Measurements from ENCODE around the gene RFC5. TPM values are rescaled to one million over a fixed set of nuclear protein-coding genes. Genes with fewer than 3 reads are reported as not detected.

Gene RFC5
- total RNA-seq, 1 experiment from 2014 or later: 78.6 TPM

- no peak overlapping the region for H3K9ac ChIP-seq (ENCODE audit: low read length)
- H3K27me3 ChIP-seq (ENCODE audit: insufficient read depth, low read length): no peaks in the 10 kb centered on the region
- DNase-seq (ENCODE audit: low read depth, low spot score): no peak
- no TSS peak for BruUV-seq (replicated peaks)
- POLR2A ChIA-PET: no interaction called here
- H3K4me3 ChIP-seq (replicated peaks in 1 of 2; ENCODE audit: low read depth in 1 of 2, low read length in 2 of 2): no peak overlapping the region
- H3K27ac ChIP-seq (ENCODE audit: low read depth, low read length): no peak overlapping the region
- H4K20me1 ChIP-seq (ENCODE audit: insufficient read depth): no peaks in the 10 kb centered on the region
- TF ChIP-seq MAX (IDR thresholded peaks at IDR 0.05) (no peak), REST (IDR thresholded peaks at IDR 0.05; ENCODE audit: low read depth) (no peak), ZFX (IDR thresholded peaks at IDR 0.05) (no peak), CTCF (IDR thresholded peaks at IDR 0.05 in 2 of 3, conservative IDR thresholded peaks at IDR 0.05 in 1 of 3; ENCODE audit: borderline replicate concordance in 1 of 3, insufficient read depth in 1 of 3, low read depth in 2 of 3, low read length in 2 of 3) (no peak), RAD21 (IDR thresholded peaks at IDR 0.05; ENCODE audit: low read depth) (no peak), SRF (IDR thresholded peaks at IDR 0.05; ENCODE audit: low read depth) (no peak), POLR2A (IDR thresholded peaks at IDR 0.05; ENCODE audit: borderline replicate concordance, extremely low read depth, insufficient read depth, insufficient read length) (no peak), ATF3 (IDR thresholded peaks at IDR 0.05) (no peak), EZH2phosphoT487 (IDR thresholded peaks at IDR 0.05; ENCODE audit: borderline replicate concordance) (no peak), CEBPB (IDR thresholded peaks at IDR 0.05; ENCODE audit: low read depth) (no peak), ELF1 (IDR thresholded peaks at IDR 0.05; ENCODE audit: borderline replicate concordance, low read depth) (no peak), SIN3A (IDR thresholded peaks at IDR 0.05; ENCODE audit: low read depth) (no peak), ZNF274 (IDR thresholded peaks at IDR 0.05; ENCODE audit: low read depth, low read length) (no peak), POLR2AphosphoS5 (IDR thresholded peaks at IDR 0.05; ENCODE audit: low read depth, low read length) (no peak), JUND (IDR thresholded peaks at IDR 0.05) (no peak), FOSL1 (IDR thresholded peaks at IDR 0.05; ENCODE audit: low read depth) (no peak), SP1 (IDR thresholded peaks at IDR 0.05; ENCODE audit: low read depth) (no peak), CBX3 (IDR thresholded peaks at IDR 0.05; ENCODE audit: low read depth) (no peak), YY1 (IDR thresholded peaks at IDR 0.05; ENCODE audit: extremely low read depth, insufficient replicate concordance, low read depth, low read length) (no peak)
- RAD21 ChIA-PET (ENCODE audit: low non-redundant PET in 1 of 2, low total read pairs in 2 of 2, uncharacterized antibody in 2 of 2, unreplicated experiment in 2 of 2): no interaction called here
- H3K79me2 ChIP-seq (ENCODE audit: insufficient read depth, low read length): peaks cover 2% of the 10 kb centered on the region
- no peak overlapping the region for H3K4me2 ChIP-seq (ENCODE audit: low read length)
- intact Hi-C loops (cut with micrococcal nuclease): no loop called here
- H3K4me1 ChIP-seq (ENCODE audit: control insufficient read depth in 1 of 2, insufficient read depth in 2 of 2, low read length in 2 of 2): peaks cover 18 to 21% of the 10 kb centered on the region in 2 experiments
- CTCF ChIA-PET: interaction anchor here (2.1 kb wide), 1 partner anchor 11 kb away, joined by 7 read pairs; no protein-coding TSS in a partner anchor
- H2AFZ ChIP-seq (ENCODE audit: low read depth, low read length, poor library complexity, severe bottlenecking): no peak overlapping the region
- no peaks in the 10 kb centered on the region for H3K9me2 ChIP-seq (ENCODE audit: insufficient read depth)
- no peaks in the 10 kb centered on the region for H3K9me3 ChIP-seq (ENCODE audit: control insufficient read depth in 1 of 2, insufficient read depth in 1 of 2, low read depth in 1 of 2, low read length in 2 of 2)
- ATAC-seq: no peak
- H3K36me3 ChIP-seq (ENCODE audit: control insufficient read depth in 1 of 2, insufficient read depth in 2 of 2, low read length in 2 of 2): peaks cover 0 to 5% of the 10 kb centered on the region in 2 experiments; a peak in 1 of 4 replicates
Observed at GRCh38 chr12:118065380-118065779, 48.9 kb downstream of the RFC5 start.
